Effector CD4-positive, alpha-beta T cell (primary cell): ENCODE results near the gene AK9.
"Not testable (repeated sequence)": the region's sequence is repeated elsewhere in the genome, so short reads cannot be mapped to it uniquely, and the experiment has no call there.

ENCODE experiments used
- DNase-seq: peaks from one replicate; pipeline ENCODE4 v3.0.0-alpha.2; 2020

AK9 gene

GRCh38 chr6:109612268-109612667, 78.7 kb downstream of the AK9 start:
- no peak for DNase-seq

DNA sequence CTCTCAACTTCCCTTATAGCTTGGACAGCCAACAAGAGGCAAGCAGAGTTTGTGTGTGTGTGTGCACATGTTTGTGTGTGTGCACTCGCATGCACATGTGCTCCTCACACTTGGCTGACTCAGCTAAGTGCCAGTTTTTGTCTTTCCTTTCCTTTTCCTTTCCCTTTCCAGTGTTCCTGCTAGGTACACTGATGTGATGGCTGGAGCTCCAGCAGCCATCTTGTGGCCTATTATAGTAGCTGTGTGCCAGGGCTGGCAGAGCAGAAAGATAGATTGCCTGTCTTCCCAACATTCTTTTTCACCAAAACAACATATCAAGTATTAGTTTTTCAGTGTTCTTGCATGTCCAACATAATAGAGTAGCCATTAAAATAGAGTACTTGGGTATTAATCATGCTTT, 79.5 kb downstream of the AK9 start:
- DNase-seq = no peak

- DNase-seq = no peak
Measured at GRCh38 chr6:109610590-109610989, 80.4 kb downstream of the AK9 start.

GRCh38 chr6:109609737-109610136, 81.3 kb downstream of the AK9 start:
- no peak for DNase-seq

DNA sequence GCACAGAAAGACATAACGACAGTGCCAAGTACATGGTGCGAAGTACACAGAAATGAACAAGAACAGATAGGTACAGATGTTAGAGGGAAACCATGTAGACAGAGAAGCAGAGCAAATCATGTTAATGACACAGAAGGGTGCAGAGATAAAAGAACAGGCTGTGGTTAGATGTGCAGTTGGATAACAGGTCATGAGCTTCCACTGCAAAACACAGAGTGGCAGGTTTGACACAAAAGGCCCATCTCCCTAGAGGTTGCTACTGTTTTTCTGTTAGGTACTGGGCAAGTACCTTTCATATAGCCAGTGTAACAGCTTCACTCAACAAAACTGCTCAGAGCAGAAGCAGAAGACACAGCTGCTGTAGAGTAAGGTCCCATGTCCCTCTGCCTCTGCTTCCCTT, 84.6 kb downstream of the AK9 start:
- DNase-seq = no peak

DNA sequence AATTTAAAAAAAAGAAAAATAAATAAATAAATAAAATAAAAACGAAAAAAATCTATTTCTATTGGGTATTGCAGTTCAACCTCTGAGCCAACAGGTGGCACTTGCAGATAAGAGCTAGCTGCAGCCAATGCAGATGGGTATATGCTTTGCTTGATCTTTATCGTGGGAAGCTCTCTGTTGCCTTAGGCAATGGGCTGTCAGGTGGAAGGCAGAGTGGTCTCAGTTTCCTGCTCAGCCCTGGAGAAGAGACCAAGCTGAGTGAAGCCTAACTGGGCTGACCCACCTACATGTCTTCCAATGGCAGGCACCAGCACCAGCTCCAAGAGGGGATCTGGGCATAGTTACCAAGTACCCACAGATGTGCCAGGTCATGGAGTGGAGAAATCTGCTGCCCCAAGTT, 95.0 kb downstream of the AK9 start:
- no peak for DNase-seq

- no peak for DNase-seq
Measured at GRCh38 chr6:109580519-109580918, 110.5 kb downstream of the AK9 start.

DNA sequence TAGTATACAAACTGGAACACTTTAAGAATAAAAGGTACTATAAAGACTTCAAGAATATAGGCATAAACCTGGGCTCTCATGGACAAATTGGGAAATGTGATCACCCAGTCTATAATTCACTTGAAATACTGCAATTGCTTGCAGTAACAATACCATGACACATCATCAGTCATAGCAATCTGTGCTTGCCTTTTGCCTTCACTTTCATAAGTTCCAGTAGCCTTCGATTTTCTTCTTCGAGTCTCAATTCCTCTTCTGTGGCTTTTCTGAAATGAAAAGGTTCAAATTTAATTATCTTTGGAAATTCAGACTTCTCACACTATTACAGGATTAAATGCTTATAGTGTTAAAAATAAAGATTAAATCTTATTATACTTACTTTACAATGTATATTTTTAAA, 111.6 kb downstream of the AK9 start:
- DNase-seq = no peak

- DNase-seq = not testable (repeated sequence)
Measured at GRCh38 chr6:109569901-109570300, 121.1 kb downstream of the AK9 start.

GRCh38 chr6:109561844-109562243, 129.2 kb downstream of the AK9 start:
- no peak for DNase-seq

DNA sequence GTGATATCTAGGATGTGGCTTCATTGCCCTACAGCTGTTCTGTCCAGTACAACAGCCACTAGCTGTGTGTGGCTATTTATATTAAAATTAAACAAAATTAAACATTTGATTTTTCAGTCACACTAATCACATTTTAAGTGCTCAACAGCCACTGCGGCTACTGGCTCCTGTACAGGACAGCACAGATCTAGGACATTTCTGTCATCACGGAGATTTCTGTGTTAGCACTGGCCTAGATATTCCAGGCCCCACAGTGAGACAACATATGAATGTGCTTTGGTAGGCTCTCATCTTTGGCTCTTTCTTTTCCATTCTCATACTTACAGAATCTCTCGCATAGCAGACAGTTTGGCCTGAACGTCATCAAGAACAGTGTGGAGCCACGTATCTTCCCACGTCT, 159.6 kb downstream of the AK9 start:
- DNase-seq = no peak

GRCh38 chr6:109527989-109528388, 163.0 kb downstream of the AK9 start:
- DNase-seq = no peak

DNA sequence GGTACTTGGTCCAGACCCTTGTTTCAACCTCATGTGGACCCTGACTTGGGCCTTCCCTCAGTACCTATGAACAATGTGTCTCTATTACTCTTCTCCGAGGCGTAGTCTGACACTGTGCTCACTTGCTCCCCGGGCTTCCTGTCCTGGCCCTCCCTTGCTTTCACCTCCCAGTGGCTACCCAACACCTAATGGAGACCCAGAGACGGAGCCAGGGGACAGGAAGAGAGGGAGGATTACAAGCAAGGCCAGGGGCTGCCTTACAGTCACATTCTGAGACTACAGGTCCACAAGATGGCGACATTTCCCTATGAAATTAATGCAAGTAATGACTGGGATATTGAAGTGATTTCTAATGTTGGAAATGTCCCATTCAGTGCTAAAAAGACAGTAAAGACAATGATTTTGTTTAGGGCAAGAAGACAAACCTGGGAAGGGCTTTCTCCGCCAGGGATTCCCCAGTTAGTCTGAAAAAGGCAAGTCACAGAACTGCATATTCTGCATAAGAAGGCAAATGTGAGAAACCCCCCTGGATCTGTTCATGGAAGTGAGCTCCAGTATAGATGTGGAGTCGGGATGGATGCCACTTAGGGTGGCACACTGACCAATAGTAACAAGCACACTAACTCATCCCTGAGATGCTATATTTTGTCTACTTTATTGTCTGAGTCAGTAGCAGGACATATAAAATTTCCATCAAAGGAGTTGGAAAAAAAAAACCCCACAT, 163.9 kb downstream of the AK9 start:
- peak; percentile 32 for DNase-seq

GRCh38 chr6:109524129-109524528, 166.9 kb downstream of the AK9 start:
- no peak for DNase-seq

- no peak for DNase-seq
Measured at GRCh38 chr6:109523478-109523877, 167.5 kb downstream of the AK9 start.

- no peak for DNase-seq
Measured at GRCh38 chr6:109521080-109521479, 169.9 kb downstream of the AK9 start.

- not testable (repeated sequence) for DNase-seq
Measured at GRCh38 chr6:109519647-109520046, 171.4 kb downstream of the AK9 start.

DNA sequence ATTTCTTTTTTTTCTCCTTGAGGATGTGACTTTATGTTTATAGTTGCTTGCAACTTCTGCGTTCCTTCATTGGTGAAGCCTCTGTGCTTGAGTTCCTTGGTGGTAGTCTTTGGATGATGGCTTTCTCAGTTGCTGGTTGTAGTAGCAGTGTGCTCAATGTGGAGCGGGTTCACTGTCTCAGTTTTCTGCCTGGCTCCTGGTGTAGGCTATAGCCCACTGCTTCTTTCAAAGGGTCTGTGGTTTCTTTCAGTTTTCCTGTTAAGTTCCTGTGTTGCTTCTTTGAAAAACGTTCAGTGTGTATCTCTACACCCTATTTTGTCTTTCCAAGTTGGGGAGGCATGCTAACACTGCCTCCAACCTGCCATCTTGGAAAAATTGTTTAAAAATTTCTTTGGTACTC, 174.1 kb downstream of the AK9 start:
- DNase-seq = no peak

DNA sequence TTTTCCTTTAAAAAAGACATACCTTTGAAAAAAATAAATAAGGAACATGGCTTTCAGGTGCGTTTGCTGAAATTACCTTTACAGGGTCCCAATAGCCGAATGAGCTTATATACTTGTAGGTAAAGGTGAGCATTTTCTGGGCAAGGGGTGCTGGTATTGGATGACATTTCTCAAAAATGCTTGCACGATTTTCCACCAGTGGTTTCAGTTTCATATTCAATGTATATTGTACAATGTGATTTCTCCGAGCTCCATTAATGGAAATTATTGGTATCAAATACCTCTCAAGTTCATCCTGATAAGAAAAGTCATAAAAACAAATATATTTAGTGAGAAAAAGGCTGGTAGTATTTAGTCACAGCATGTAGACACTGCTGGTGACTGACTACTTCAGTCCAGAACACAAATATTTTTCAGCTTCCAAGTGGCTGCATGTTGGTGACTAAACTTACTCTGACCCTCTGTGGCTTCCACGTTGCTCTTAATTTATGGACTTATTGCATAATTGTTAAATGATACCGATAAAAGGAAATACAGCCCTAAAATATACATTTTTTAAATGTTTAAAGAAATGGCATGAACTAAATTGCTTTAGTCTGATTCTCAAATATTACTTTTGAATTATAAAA, 175.1 kb downstream of the AK9 start:
- DNase-seq = no peak

DNA sequence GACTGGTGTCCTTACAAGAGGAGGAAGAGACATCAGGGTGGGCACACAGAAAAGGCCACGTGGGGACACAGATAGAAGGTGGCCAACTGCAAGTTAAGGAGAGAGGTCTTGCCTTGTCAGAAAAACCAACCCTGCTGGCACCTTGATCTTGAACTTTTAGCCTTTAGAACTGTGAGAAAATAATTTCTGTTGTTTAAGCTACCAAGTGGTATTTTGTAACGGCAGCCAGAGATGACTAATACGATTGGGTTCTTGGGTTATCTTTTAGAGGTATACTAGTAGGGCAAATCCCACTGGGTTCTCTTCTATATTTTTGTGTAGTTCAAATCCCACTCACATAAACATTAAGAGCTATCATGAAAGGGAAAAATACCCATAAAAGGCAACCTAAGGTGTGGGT, 176.1 kb downstream of the AK9 start:
- no peak for DNase-seq

DNA sequence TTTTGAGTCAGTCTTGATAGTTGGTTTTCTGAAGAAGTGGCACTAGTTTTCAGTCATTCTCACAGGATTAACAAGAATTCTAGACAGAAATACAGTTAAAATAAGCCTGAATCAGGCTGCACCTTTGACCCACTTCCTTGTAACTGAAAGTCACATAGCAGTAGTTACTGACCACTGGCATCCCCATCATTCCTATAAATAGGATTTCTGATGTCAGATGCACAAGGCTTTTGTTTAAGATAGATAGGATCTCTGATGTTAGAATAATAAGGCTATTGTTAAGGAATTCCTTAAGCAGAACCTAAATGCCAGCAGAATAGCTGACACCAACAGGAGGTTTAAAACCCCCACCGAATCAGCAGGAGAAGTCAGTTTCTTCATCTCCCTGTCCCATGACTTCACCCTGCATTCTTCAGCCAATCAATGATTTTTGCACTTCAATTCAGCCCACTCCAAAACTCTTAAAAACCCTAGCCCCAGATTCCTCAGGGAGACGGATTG, 177.4 kb downstream of the AK9 start:
- DNase-seq = no peak

DNA sequence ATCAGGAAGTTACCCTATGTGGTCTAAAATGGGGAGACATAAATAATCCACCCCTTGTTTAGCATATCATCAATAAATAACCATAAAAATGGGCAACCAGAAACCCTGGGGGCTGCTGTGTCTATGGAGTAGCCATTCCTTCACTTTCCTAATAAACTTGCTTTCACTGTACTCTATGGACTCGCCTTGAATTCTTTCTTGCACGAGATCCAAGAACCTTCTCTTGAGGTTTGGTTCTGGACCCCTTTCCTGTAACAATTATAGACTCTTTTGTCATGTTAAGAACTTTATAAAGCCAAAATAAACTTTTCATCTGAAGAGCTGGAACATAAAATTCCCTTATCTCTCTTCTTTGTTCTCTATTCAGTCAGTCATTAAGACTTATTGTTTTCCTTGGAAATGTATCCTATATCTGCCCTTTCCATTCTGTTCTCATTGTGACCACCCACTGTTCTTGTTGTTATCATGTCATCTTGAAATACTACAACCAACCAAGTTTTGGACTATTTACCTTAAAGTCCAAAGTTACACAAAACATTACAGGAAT, 178.7 kb downstream of the AK9 start:
- no peak for DNase-seq

DNA sequence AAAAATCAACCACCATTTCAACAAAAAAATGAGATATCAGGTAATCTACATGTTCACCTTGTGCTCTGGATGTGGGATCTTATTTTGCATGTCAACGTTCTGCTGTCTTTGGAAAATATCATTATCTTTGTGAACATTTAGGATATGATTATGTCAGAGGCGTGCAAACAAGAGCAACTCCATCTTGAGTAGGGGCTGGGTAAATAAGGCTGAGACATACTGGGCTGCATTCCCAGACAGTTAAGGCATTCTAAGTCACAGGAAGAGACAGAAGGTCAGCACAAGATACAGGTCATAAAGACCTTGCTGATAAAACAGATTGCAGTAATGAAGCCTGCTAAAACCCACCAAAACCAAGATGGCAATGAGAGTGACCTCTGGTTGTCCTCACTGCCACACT, 179.2 kb downstream of the AK9 start:
- DNase-seq = no peak

- no peak for DNase-seq
Measured at GRCh38 chr6:109510358-109510757, 180.6 kb downstream of the AK9 start.
